NCI-H2227 treated with DMSO at 0.1 percent for 48 hours (cell line): ENCODE data around the gene FGD2.

Source experiments
- DNase-seq: peaks from one replicate; lab custom pipeline; 2025; lab: John Stamatoyannopoulos, UW

Gene FGD2

GRCh38 chr6:37005061-37005810 is at the start of gene FGD2:
Gene FGD2, plus strand, starts transcription at chr6:37005655. Its CDS starts 163 bp downstream, at chr6:37005818.
- DNase-seq, result no peak

- no peak for DNase-seq
Observed at GRCh38 chr6:36955671-36956445, 49.6 kb upstream of the FGD2 start.

GRCh38 chr6:36956446-36956820 is 49.0 kb upstream of the FGD2 start:
- DNase-seq, result no peak

GRCh38 chr6:36957773-36958271 is 47.6 kb upstream of the FGD2 start:
- no peak for DNase-seq

- no peak for DNase-seq
Observed at GRCh38 chr6:36958775-36959554, 46.5 kb upstream of the FGD2 start.

GRCh38 chr6:36959555-36960250 is 45.8 kb upstream of the FGD2 start:
- no peak for DNase-seq

- DNase-seq, result no peak
Observed at GRCh38 chr6:36961441-36962435, 43.7 kb upstream of the FGD2 start.

GRCh38 chr6:36962874-36963273 is 42.6 kb upstream of the FGD2 start:
- no peak for DNase-seq

GRCh38 chr6:36963451-36964290 is 41.8 kb upstream of the FGD2 start:
- DNase-seq, result no peak

GRCh38 chr6:36964349-36964748 is 41.1 kb upstream of the FGD2 start:
- DNase-seq, result no peak

- no peak for DNase-seq
Observed at GRCh38 chr6:36964908-36965307, 40.5 kb upstream of the FGD2 start.

- DNase-seq, result no peak
Observed at GRCh38 chr6:36967301-36967700, 38.2 kb upstream of the FGD2 start.

- no peak for DNase-seq
Observed at GRCh38 chr6:36967757-36968156, 37.7 kb upstream of the FGD2 start.

- DNase-seq, result no peak
Observed at GRCh38 chr6:36968266-36968977, 37.0 kb upstream of the FGD2 start.

GRCh38 chr6:36969240-36969691 is 36.2 kb upstream of the FGD2 start:
- DNase-seq, result no peak

- no peak for DNase-seq
Observed at GRCh38 chr6:36969988-36970891, 35.2 kb upstream of the FGD2 start.

GRCh38 chr6:36970892-36971842 is 34.3 kb upstream of the FGD2 start:
- DNase-seq, result no peak
